Measurements from ENCODE around the gene FBN2. TPM values are rescaled to one million over a fixed set of nuclear protein-coding genes. Genes with fewer than 3 reads are reported as not detected.

The FBN2 gene
- total RNA-seq, 1 experiment from 2014 or later, result 193 TPM

- H3K27ac Mint-ChIP-seq (ENCODE audit: low read depth, unreplicated experiment), result peak overlapping the region; percentile 82
- no peaks in the 10 kb centered on the region for H3K27me3 Mint-ChIP-seq (ENCODE audit: insufficient read depth, unreplicated experiment)
- H3K4me3 Mint-ChIP-seq (ENCODE audit: unreplicated experiment), result peak overlapping the region; percentile 36
- H3K4me1 Mint-ChIP-seq (ENCODE audit: insufficient read depth, unreplicated experiment), result peaks cover 20% of the 10 kb centered on the region
- ChIA-PET POLR2A (interaction anchor here (1.2 kb wide), 2 partner anchors 34 to 290 kb away, joined by 3 to 5 read pairs; no protein-coding TSS in a partner anchor), CTCF (interaction anchor here (1.2 to 2.1 kb wide), 2 partner anchors 25 to 140 kb away, joined by 4 to 5 read pairs; no protein-coding TSS in a partner anchor)
- peaks cover 11% of the 10 kb centered on the region for H3K36me3 Mint-ChIP-seq (ENCODE audit: insufficient read depth, unreplicated experiment)
- H3K9me3 Mint-ChIP-seq (ENCODE audit: unreplicated experiment), result no peaks in the 10 kb centered on the region
- BruUV-seq (replicated peaks), result no TSS peak
- intact Hi-C loops (cut with micrococcal nuclease), result loop anchor here (5.0 to 10.0 kb wide), 3 partner anchors 112 to 560 kb away; partner anchors contain the start of gene ISOC1
- DNase-seq (ENCODE audit: unreplicated experiment), result peak; percentile 24
- TF ChIP-seq, protein P1, sequence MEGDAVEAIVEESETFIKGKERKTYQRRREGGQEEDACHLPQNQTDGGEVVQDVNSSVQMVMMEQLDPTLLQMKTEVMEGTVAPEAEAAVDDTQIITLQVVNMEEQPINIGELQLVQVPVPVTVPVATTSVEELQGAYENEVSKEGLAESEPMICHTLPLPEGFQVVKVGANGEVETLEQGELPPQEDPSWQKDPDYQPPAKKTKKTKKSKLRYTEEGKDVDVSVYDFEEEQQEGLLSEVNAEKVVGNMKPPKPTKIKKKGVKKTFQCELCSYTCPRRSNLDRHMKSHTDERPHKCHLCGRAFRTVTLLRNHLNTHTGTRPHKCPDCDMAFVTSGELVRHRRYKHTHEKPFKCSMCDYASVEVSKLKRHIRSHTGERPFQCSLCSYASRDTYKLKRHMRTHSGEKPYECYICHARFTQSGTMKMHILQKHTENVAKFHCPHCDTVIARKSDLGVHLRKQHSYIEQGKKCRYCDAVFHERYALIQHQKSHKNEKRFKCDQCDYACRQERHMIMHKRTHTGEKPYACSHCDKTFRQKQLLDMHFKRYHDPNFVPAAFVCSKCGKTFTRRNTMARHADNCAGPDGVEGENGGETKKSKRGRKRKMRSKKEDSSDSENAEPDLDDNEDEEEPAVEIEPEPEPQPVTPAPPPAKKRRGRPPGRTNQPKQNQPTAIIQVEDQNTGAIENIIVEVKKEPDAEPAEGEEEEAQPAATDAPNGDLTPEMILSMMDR (IDR thresholded peaks at IDR 0.05; ENCODE audit: unreplicated experiment), result no peak
Measured at GRCh38 chr5:128535251-128535650, 2.8 kb downstream of the FBN2 start.

DNA sequence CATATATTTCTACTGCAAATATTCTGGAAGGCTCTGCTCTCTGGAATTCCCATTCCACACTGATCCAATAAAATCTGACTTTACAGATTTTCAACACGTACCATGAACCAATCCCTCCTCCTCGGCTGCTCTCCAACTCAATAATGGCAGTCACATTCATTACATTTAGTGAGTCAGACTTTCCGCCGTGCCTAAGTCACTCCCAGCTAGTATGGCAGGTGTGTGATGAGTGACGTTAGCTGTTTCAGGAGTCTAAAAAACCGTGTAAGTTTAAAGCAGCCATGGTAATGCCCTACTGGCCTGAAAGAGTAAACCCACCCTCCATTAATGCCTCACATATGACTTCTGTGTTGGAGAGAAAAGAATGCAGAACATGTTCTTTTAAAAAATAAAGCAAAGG, 3.3 kb downstream of the FBN2 start:
- no TSS peak for BruUV-seq (replicated peaks)
- no peaks in the 10 kb centered on the region for H3K9me3 Mint-ChIP-seq (ENCODE audit: unreplicated experiment)
- POLR2A ChIA-PET, result interaction anchor here (0.6 to 1.2 kb wide), 4 partner anchors 34 to 989 kb away, joined by 3 to 5 read pairs (median 4); no protein-coding TSS in a partner anchor
- H3K4me3 Mint-ChIP-seq (ENCODE audit: unreplicated experiment), result peak overlapping the region; percentile 36
- intact Hi-C loops (cut with micrococcal nuclease), result loop anchor here (5.0 to 10.0 kb wide), 3 partner anchors 113 to 560 kb away; partner anchors contain the start of gene ISOC1
- no peaks in the 10 kb centered on the region for H3K27me3 Mint-ChIP-seq (ENCODE audit: insufficient read depth, unreplicated experiment)
- CTCF ChIA-PET, result interaction anchor here (1.2 kb wide), 1 partner anchor 140 kb away, joined by 4 read pairs; no protein-coding TSS in a partner anchor
- peak overlapping the region; percentile 82 for H3K27ac Mint-ChIP-seq (ENCODE audit: low read depth, unreplicated experiment)
- peaks cover 23% of the 10 kb centered on the region for H3K4me1 Mint-ChIP-seq (ENCODE audit: insufficient read depth, unreplicated experiment)
- H3K36me3 Mint-ChIP-seq (ENCODE audit: insufficient read depth, unreplicated experiment), result peaks cover 11% of the 10 kb centered on the region
- peak; percentile 93 for DNase-seq (ENCODE audit: unreplicated experiment)
- TF ChIP-seq, protein P1 (IDR thresholded peaks at IDR 0.05; ENCODE audit: unreplicated experiment), result no peak

DNA sequence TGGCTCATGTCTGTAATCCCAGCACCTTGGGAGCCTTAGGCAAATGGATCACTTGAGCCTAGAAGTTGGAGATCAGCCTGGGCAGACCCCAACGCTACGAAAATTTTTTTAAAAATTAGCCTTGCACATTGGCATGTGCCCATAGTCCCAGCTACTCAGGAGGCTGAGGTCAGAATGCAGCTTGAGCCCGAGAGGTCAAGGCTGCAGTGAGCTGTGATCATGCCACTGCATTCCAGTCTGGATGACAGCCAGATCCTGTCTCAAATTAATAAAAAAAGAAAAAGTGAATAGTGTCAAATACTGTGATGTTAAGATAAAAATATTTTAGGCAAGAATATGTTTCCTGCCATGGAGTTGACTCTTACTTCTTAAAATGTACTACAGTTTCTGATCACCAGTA, 5.3 kb downstream of the FBN2 start:
- TF ChIP-seq, protein P1 (IDR thresholded peaks at IDR 0.05; ENCODE audit: unreplicated experiment), result no peak
- BruUV-seq (replicated peaks), result no TSS peak
- DNase-seq (ENCODE audit: unreplicated experiment), result no peak
- intact Hi-C loops (cut with micrococcal nuclease), result loop anchor here (10.0 kb wide), 2 partner anchors 252 to 562 kb away; partner anchors contain the start of gene ISOC1
- Mint-ChIP-seq H3K36me3 (ENCODE audit: insufficient read depth, unreplicated experiment) (peaks cover 20% of the 10 kb centered on the region), H3K4me3 (ENCODE audit: unreplicated experiment) (no peak overlapping the region), H3K27me3 (ENCODE audit: insufficient read depth, unreplicated experiment) (no peaks in the 10 kb centered on the region), H3K9me3 (ENCODE audit: unreplicated experiment) (no peaks in the 10 kb centered on the region), H3K27ac (ENCODE audit: low read depth, unreplicated experiment) (no peak overlapping the region), H3K4me1 (ENCODE audit: insufficient read depth, unreplicated experiment) (peaks cover 30% of the 10 kb centered on the region)
- ChIA-PET POLR2A (no interaction called here), CTCF (no interaction called here)

GRCh38 chr5:128532127-128532526, 5.9 kb downstream of the FBN2 start:
- Mint-ChIP-seq H3K4me3 (ENCODE audit: unreplicated experiment) (no peak overlapping the region), H3K36me3 (ENCODE audit: insufficient read depth, unreplicated experiment) (peaks cover 27% of the 10 kb centered on the region)
- POLR2A ChIA-PET, result no interaction called here

More at GRCh38 chr5:128532127-128532526, 5.9 kb downstream of the FBN2 start:
- DNase-seq (ENCODE audit: unreplicated experiment), result no peak
- Mint-ChIP-seq H3K9me3 (ENCODE audit: unreplicated experiment) (no peaks in the 10 kb centered on the region), H3K27me3 (ENCODE audit: insufficient read depth, unreplicated experiment) (no peaks in the 10 kb centered on the region), H3K4me1 (ENCODE audit: insufficient read depth, unreplicated experiment) (peaks cover 30% of the 10 kb centered on the region), H3K27ac (ENCODE audit: low read depth, unreplicated experiment) (no peak overlapping the region)
- BruUV-seq (replicated peaks), result no TSS peak
- intact Hi-C loops (cut with micrococcal nuclease), result loop anchor here (10.0 kb wide), 2 partner anchors 253 to 563 kb away; partner anchors contain the start of gene ISOC1
- CTCF ChIA-PET, result interaction anchor here (0.7 kb wide), 1 partner anchor 47 kb away, joined by 3 read pairs; no protein-coding TSS in a partner anchor
- TF ChIP-seq, protein P1 (IDR thresholded peaks at IDR 0.05; ENCODE audit: unreplicated experiment), result no peak
